GM18951 (cell line): ENCODE results near the gene SSTR3.

ENCODE experiments used
- POLR2A ChIP-seq: IDR thresholded peaks from 4 replicates; pipeline ENCODE4 v1.6.1; 2011; ENCODE audit warnings: mild to moderate bottlenecking; ENCODE audit not compliant: insufficient read length, insufficient read depth; ENCODE audit errors: extremely low read depth
- in situ Hi-C: fragments of 300-500 bp; cut with MboI; formaldehyde crosslinking; loops from one replicate; pipeline ENCODE4 v1.12.0; 2022; ENCODE audit warnings: low sequenced_read_pairs, mixed read lengths, inconsistent platforms; ENCODE audit not compliant: unreplicated experiment

Gene SSTR3

DNA sequence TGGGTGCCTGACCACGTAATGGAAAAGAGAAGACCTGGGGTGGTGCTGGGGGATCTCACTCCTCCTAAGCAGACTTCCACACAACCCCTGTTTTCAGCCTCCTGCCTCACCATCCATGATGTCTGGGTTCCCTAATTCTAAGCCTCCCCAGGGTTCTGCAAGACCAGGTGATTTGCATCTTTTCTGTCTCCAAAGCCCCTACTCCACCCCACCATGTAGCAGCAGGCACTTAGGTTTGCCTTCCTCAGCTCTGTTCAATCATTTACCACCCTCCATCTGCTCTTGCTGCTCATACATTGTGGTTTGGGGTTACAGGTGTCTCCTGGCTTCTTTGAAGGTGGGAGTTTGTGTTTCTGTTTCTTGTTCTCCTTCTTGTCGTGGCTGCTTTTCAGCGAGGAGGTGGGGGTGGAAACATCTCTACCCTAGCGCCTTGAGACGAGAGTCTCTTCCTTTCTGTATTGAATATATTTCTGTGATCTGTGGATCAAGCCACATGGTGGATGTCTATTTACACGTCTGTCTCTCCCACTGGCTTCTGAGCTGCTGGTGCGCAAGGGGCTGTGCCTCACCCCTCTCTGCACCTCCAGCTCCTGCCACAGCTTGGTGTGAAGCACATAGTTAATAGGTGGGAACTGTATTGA, 6.6 kb upstream of the SSTR3 start:
- in situ Hi-C loops = no loop called here
- peak; percentile 59 for TF ChIP-seq POLR2A

DNA sequence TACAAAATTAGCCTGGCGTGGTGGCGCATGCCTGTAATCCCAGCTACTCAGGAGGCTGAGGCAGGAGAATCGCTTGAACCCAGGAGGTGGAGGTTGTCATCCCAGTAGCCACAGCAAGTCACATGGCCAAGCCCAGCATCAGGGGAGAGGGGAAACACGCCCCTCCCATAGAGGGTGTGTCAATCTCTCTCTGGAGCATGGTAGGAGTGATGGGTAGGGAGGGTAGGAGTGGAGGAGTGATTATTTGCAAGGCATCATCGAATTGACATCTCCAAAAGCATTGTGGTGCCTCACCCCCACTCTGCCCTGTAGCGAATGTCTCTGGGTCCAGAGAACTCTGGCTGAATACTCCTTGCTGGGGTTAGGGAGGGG, 6.1 kb upstream of the SSTR3 start:
- in situ Hi-C loops = no loop called here
- no peak for TF ChIP-seq POLR2A

DNA sequence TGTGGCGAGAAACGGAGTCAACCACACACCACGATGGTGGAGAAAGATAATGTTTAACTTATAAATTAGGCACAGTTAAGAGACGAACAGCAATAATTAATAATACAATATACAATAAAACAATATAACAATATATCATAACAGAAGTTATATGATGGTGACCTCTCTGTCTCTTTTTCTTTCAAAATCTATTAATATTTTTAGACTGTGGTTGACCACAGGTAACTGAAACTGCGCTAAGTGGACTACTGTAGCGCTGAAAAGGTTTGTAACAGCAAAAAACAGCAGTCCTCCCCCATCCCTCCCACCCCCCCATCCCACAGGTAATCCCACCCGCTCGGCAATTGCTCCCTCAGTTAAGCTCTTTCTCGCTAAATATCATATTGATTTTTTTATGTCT, 3.6 kb upstream of the SSTR3 start:
- no peak for TF ChIP-seq POLR2A
- in situ Hi-C loops = no loop called here

DNA sequence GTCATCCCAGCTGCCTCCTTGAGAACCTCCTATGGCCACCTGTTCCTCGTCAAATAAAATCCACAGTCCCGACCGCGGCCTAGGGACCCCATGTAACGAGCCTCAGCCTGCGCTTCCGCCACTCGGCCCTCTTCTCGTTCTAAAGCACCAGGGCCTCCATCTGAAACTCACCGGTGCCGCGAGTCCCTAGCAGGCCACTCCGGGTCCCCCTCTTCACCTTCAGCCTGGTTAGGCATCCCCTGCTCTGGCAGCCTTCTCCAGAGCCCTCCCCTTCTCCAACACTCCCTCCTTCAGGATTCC, 2.4 kb upstream of the SSTR3 start:
- TF ChIP-seq POLR2A = no peak
- in situ Hi-C loops = no loop called here

DNA sequence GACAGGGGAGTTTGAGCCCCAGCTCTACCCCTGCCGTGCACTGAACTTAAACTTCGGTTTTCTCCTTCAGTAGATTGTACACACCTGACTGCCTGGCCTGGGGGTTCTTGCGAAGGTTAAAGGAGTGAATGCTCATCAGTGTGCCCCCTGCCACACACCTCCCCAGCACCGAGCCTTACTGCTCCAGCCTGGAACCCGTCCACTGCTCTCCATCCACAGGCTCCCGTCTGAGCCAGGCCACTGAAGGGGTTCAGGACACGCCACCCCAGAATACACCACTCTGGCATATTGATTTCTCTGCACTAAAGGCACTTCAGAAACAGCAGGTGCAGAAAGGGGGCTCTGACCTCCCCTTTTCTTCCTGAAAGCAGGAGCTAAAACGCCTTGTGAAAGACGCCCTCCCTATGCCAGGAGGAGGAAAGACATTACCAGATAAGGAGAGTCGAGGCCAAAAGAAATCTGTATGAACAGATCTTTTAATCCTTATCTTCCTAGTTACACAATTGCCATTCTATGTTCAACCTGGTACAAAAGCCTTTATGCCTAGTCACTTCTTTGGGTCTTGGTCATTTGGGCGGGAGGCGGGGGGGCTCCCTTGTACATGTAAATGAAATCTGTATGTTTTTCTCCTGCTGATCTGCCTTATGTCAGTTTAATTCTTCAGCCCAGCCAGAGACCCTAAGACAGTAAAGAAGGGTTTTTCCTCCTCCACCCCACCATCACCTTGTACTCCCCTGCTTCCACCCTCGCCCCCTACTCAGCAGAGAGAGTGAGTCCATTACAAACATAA, 1.9 kb upstream of the SSTR3 start:
- no peak for TF ChIP-seq POLR2A
- in situ Hi-C loops = no loop called here

DNA sequence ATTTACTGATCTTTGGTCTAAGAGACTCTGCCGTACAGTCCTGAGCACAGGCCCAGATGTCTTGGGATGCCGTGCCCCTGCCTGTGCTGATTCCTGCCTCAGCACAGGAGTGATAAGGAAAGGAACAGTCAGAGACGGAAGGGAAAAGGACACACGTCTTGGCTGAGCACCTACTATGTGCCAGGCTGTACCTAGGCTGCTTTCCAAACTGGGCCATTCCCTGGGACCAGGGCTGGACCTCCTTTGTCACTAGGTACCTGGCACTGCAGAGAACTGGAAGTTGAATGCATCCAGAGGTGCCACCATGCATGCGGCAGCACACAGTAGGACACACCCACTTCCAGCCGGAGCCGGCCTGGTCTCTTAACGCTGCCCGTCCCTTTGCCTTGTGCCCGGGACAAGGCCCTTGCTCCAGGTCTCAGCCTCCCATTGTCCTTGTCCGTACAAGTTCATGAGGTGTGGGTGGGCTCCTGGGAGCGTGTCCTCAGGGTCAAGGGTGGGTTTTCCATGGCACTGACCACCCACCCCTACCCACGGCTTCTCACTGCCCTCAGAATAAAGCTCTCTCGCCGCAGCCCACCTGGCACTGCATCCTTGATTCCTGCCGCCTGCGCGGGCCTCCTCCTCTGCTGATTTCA, 1.1 kb upstream of the SSTR3 start:
- TF ChIP-seq POLR2A = no peak
- in situ Hi-C loops = no loop called here

DNA sequence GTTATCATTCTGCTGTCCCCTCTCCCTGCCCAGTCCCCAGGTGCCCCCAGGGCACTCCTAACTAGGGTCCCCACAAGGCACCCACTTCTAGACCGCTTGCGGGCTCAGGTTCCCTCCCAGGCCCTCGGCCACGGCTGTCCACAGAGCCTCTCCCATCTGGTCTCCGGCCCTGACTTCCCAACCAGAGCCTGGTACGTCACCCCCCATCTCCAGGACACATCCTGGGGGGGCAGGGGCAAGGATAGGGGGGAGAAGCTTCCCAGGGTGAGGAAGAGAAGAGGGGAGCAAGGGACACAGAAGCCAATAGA, 457 bp downstream of the SSTR3 start:
- in situ Hi-C loops = no loop called here
- no peak for TF ChIP-seq POLR2A

DNA sequence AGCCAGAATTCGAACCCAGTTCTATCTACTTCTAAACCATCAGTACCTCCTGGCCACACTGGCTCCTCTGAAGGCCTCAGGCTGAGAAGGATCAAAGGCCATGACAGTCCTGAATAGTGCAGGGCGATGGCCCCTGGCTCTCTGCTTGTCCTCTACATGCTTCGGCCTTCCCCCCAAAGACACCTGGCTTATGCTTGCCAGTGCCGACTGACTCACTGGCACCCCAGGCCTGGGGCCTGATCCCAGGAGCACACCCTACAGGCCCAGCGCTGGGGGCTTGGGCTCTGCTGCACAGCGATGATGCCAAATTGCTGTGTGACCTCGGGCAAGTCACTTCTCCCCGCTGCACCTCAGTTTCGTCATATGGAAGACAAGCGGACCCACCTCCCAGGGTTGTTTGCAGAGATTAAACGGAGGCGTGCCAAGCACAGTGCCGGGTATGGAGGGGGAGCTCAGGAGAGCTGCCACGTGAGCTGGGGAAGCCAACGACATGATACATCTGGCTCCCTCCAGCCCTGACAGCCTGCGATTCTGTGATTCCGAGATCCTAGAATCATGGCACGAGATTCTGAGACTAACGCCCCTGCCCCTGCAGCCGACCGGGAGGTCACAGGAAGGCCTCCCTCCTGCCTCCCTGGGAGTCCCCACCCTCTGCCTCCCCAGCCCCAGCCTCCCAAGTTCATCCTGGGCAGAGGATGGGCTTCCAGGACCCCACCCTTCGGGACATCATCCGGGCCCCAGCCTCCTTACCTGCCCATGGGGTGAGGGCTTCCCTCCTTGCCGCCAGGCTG, 1.0 kb downstream of the SSTR3 start:
- in situ Hi-C loops = no loop called here
- TF ChIP-seq POLR2A = no peak

DNA sequence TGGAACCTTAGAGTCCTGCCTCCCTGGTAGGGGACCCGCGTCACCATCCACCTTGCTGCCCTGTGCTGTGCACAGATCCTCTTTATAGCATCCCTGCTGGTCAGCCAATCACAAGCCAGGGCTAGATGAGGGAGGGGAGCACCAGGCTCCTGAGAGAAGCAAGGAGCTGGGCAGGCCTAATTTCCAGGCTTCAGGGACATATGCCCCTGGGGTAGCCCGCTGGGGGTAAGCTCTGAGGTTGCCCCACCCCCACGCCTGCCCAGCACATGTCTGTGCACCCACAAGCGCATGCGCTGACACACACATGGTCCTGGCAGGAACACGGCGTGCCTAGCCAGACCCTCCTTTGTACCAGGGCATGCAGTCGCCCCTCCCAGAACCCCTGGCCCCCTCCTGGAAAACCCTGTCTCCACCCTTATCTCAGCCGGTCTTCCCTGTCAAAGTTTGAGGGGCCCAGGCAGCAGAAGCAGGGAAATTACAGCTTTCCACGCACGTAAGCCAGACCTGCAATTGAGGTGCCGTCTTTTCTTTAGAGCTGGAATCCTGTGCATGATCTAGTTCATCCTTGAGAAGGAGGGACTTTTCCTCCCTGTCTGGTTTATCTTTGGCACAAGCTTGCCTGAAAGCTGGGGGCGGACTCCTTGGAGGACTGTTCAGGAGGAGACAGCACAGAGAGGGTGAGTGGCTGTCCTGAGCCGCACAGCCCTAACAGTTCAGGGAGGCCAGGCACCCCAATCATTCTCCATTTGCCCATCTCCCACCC, 2.1 kb downstream of the SSTR3 start:
- peak; percentile 19 for TF ChIP-seq POLR2A
- in situ Hi-C loops = no loop called here

DNA sequence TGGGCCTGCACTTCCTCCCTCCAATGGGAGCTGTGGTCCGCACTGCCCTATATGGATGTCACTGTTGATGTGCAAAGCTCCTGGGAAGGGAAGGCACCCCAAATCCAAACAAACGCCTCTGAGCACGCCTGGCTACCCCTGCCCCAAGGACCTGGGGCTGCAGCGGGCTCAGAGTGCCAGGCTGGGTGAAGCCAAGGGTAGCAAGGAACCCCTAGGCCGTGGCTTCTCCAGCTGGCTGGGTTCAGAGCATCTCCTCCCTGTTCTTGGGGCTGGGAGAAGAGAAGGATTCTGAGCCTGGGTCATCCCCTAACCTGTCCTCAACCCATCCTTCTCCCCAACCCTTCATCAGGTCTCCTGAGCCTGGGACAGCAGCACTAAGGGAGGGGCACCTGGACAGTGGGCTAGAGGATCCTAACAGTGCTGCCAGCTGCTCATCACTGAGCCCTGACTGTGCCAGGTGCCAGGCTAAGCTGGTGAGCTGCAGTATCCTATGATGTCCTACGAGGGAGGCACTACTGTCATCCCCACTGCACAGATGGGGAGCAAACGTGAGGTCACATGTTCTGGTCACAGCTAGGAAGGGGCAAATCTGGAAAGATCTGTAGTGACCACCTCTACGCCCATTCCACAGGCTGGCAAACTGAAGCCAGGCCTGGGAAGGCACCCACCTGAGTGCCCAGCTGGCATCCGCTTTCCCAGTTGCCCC, 3.0 kb downstream of the SSTR3 start:
- in situ Hi-C loops = no loop called here
- no peak for TF ChIP-seq POLR2A

DNA sequence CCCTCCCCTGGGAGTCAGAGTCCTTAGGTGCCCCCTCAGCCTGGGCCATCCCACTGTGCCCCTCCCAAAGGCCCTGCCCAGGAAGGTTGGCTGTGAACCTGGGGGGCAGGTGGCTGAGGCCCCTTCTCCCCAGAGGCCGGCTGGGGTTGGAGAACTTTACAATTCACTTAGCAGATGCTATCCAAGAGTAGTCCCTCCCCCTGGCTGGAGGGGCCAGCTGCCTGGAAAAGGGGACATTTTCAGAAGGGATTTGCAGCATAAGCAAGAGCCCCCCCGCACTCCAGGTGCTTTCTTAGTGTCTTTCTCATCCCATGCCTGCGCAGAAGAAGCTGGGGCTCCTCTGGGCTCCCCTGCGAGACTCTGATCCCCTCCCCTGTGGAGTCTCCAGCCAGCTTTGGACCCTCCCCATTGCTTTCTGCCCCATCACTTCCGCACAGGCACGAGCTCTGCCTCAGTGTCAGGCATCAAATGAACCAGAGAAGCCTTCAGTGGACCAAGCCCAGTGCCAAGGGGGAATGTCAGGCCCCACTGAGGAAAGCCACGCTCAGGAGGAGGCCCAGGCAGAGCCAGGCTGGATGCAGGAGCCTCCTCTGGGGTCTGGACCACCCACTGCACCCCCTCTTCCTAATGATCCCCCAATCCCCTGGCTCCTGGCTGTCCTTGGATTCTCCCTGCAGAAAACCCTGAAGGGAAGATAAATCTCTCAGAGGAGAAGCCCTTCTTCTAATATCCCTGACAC, 3.7 kb downstream of the SSTR3 start:
- no peak for TF ChIP-seq POLR2A
- in situ Hi-C loops = no loop called here

DNA sequence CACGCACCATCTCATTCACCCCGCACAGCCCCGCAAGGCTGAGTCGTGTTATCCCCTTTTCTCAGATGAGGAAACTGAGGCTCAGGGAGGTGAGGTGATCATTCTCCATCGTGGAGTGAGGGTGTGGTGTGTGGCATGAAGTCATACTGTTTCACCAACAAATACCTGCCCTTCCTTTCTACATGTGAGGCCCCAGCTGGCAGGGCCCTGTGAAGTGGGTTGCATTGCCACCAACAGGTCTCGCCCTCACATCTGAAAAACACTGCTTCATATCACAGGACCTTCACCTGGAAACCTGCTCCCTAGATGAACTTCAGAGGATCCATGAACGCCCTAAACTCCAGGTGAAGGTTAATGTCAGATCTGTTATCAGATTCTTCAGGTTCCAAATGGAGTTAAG, 4.3 kb downstream of the SSTR3 start:
- TF ChIP-seq POLR2A = no peak
- in situ Hi-C loops = no loop called here
